GM21360 (cell line): ENCODE results near the gene LACTB.

Experiments
- ATAC-seq: cut with Tn5 transposase; IDR thresholded peaks from one replicate; pipeline ENCODE4 v1.9.1; 2021; ENCODE audit warnings: mild to moderate bottlenecking, moderate library complexity; ENCODE audit not compliant: unreplicated experiment

The LACTB gene

DNA sequence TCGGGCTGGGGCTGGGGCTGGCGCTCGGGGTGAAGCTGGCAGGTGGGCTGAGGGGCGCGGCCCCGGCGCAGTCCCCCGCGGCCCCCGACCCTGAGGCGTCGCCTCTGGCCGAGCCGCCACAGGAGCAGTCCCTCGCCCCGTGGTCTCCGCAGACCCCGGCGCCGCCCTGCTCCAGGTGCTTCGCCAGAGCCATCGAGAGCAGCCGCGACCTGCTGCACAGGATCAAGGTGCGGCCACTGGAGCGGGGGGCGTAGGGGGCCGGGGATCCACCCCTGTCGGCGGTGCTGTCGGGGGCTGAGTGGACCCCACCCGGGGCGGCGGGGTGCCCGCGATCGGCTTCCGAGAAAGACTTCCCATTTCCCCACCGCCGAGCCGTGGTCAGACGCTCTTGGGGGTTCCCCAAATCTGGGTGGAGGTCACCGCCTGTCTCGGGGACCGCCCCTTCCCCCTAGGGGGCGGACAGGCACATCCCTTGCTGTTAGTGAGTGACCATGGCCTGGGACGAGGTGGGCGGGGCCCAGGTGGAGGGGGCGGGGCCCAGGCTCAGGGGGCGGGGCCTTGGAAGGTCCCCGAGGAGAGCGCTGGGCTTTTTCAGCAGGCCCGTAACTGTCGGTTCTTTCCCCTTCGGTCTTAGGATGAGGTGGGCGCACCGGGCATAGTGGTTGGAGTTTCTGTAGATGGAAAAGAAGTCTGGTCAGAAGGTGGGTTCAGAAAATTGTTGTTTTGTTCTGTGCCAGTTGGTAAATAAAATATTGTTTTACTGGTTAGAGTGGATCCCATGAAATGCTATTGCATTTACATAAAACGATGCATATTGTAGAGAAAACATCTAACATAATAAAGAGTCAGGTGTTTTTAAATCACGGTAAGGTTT lies 578 bp downstream of the LACTB start:
- peak; percentile 77 for ATAC-seq

DNA sequence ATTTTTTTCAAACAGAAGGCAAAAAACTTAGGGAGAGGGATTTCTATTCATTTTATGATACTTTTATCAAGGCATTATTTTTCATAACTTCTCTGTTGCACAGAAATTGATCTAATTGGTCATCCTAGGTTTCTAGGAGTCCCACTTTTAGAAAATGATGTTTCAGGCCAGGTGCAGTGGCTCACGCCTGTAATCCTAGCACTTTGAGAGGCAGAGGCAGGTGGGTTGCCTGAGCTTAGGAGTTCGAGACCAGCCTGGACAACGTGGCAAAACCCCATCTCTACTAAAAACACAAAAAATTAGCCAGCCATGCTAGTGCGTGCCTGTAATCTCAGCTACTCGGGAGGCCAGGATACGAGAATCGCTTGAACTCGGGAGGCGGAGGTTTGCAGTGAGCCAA lies 2.8 kb downstream of the LACTB start:
- no peak for ATAC-seq

DNA sequence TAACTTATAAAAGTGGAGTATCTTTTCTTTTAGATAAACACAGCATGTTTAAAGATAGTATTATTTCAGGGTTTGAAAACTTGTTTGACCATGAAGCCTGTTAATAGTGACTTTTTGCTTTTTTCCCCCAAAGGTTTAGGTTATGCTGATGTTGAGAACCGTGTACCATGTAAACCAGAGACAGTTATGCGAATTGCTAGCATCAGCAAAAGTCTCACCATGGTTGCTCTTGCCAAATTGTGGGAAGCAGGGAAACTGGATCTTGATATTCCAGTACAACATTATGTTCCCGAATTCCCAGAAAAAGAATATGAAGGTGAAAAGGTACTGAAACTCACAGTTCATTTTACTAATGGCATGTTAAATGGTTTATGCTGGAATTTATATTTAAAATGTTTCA lies 5.1 kb downstream of the LACTB start:
- no peak for ATAC-seq

DNA sequence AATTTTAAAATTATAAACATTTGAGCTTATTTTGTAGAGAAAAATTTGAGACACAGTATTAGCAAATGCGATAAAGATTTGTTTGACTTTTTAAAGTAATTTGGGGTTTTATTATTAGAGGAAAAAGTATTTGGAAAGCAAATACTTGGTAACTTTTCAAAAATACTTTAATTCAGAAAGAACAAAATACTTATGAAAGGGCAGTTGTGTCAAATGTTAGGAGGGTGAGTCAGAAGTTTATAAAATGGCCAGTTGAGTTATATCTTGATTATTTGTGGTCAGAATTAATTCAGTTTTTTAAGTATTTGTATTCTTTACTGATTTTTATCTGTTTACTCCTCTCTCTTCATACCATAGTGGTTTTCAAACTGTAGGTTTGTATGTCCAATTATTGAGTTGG lies 12.1 kb downstream of the LACTB start:
- ATAC-seq, result no peak

DNA sequence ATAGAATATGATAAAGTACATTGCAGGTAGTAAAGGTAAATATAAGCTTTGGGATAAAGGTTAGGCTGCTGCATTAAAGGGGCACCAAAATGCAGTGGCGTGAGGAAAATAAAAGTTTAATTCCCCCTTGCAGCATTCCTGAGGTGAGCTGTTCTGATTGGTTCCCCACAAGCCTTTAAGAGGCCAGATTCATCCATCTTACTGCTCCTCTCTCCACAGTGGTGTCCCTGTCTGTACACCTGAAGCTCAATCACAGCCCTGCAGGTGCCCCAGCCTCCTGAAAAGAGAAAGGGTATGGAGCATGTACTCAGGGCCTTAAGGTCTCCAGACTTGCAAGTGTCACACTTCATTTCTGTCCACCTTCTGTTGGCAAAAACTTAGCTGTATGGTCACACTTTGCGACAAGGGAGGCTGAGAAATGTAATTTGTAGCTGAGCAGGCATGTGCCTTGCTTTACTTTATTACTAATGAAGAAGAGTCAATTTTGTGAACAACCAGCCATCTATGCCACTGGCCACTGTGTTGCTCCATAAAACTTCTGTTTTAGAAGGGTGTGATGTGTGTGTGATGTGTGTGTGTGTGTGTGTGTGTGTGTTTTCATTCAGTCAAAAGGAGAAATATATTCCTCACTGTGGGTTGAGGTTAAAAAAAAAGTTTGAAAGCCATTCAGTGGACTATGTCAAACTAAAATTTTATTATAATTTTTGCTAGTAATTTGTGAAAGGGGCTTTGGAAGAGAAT lies 12.8 kb downstream of the LACTB start:
- no peak for ATAC-seq

DNA sequence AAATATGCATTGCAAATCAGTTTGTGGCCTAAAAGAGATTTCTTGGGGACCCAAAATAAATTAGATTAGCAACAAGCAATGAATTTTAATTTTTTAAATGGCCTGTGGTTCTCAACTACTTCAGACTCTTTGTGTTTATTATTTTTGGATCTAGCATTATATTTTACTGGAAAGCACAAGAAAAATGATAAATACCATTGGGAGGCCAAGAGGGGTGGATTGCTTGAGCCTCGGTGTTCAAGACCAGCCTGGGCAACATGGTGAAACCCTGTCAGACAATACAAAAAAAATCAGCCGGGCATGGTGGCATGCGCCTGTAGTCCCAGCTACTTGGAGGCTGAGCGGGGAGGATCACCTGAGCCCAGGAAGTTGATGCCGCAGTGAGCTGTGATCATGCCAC lies 13.6 kb downstream of the LACTB start:
- no peak for ATAC-seq

DNA sequence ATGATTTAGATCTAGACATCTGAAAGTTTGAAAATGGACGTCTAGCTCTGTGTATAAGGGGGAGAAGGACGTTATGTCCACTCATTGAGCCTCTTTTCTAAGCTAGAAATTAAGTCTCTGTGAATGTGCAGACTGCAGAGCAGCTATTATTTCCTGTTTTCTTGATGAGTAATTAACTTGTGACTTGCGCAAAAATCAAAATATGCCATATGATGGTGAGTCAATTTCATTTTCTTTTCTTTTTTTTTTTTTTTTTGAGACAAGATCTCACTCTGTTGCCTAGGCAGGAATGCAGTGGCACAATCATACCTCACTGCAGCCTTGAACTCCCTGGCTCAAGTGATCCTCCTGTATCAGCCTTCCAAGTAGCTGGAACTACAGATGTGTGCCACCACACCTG lies 14.1 kb downstream of the LACTB start:
- ATAC-seq, result no peak

DNA sequence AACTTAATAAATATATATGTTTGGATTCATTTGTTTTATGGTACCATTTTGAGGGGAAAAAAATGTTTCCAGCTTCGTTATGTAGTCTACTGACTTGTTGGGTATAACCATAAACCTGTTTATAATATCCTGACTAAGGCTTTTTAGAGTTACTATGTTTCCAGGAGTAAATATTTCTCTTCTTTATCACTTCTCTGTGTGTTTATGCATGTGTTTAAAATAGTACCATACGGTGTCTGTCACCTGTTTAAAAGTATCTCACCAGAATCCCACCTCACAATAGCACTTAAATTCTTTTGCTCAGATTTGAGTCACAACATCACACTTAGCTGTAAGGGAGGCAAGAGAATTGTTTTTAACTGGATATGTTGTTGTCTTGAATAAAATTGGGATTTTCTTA lies 15.1 kb downstream of the LACTB start:
- ATAC-seq, result no peak

DNA sequence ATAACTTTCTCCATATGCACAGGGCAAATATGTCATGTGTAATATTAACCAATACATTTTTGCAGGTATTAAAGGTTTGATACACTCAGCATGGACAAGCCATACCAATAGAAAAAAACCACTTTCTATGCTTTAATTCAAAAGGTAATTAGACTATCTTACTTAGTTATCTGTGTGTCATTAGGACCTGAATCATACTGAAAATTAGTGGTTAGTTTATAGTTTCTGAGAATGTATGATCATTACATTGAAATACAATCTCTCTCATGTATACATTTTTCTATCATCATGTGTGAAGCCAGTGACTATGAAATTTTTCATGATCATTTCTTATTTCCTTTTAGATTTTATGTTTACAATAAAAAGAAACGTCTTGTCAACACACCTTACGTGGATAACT lies 19.3 kb downstream of the LACTB start:
- ATAC-seq, result no peak

DNA sequence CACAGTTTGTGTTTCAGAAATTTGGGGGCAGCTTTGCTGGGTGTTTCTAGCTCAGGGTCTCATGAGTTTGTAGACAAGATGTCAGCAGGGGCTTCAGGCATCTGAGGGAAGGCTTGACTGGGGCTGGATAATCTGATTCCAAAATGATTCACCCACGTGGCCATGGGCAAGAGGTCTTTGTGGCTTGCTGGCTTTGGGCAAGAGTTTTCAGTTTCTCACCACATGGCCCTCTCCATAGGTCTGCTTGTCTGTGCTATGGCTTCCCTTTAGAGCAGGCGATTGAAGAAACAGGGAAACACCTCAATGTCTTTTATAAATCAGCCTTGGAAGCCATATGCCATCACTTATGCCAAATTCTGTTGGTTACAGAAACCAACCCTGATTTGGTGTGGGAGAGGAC lies 23.8 kb downstream of the LACTB start:
- ATAC-seq, result no peak

DNA sequence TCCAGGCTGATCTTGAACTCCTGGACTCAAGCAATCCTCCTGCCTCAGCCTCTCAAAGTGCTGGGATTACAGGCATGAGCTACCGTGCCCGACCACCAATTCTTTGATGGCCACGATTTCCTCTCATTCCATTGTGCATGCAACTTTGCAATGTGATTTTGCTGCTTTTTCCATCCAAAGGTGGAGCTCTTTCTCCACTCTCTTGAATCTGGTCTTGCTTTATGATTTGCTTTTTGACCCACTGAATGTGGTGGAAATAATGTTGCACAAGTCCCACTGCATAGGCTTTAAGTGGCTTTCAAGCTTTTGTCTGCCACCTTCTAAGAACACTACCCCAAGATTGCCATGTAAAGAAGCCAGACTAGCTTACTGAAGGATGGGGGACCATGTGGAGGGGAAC lies 25.0 kb downstream of the LACTB start:
- ATAC-seq, result no peak

DNA sequence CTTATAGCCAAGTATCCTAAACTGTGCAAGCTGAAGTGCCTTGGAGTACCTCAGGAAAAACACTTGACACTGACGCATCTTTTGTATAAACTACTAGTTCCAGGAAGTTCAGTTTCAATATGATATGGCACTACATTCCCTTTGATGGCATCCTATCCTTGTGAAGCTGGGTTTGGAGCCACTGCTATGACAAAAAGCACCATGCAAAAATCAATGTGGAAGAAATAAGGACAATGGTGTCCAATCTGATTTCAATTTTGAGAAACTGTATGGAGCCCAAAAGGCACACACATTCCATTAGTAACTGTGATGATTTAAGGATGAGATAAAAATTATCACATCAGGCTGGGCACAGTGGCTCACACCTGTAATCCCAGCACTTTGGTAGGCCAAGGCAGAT lies 30.0 kb downstream of the LACTB start:
- no peak for ATAC-seq

DNA sequence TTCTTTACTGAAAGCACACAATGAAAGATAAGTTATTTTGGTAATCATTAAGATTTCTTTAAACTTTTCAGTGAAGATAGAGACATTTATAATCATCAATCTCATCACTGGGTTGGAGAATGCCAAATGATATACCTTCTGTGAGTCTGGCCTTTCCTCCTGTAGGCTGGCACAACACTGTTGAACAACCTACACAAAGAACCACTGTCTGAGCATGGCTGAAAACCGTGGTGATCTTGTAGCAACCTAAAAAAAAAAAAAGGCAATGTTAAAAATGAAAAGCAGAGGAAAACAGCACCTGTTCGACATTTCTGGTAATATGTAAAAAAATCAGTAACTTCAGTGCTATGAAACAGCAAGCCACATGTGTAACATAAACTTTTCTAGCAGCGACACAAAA lies 33.8 kb downstream of the LACTB start:
- no peak for ATAC-seq

DNA sequence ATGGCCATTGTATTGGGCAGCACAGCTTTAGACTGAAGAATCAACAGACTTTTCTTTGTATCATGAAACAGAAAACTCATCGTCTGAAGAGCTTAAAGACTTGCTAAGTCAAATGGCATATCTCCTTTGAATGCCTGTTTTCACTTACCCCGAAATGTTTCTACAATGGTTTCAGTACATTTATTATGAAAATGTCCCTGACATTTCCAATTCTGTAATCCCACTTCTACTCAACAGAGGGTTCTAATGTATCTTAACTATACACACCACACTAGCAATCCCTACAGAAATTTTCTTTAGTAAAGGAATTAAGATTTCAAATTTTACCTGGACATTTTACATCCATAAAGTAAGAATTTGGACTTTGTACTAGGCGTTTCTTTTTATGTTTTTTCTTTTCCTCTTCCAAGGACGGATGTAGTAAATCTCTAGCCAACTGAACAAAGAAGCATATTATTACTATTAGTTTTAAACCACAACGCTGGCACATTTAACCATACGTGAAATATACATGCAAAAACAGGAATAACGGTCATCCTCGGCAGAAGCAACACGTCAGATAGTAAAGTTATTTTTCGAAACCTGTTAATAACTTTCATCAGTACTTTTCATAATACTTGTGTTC lies 34.5 kb downstream of the LACTB start:
- no peak for ATAC-seq

DNA sequence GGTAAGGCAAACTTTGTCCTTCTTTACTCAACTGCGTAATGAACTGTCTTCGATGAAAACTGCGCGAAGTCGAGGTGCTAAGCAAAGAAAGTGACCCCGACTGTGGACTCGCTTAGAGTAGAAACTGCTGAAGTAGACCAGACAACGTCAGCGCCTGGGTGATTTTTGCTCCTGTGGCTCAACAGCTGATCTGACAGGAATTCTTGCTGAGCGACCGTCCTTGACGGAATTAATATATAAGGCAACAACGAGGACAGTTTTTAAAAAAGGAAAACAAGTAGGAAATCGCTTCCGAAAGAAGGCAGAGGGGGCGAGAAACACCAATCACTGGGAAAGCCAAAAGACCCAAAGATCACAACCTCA lies 35.1 kb downstream of the LACTB start:
- no peak for ATAC-seq

DNA sequence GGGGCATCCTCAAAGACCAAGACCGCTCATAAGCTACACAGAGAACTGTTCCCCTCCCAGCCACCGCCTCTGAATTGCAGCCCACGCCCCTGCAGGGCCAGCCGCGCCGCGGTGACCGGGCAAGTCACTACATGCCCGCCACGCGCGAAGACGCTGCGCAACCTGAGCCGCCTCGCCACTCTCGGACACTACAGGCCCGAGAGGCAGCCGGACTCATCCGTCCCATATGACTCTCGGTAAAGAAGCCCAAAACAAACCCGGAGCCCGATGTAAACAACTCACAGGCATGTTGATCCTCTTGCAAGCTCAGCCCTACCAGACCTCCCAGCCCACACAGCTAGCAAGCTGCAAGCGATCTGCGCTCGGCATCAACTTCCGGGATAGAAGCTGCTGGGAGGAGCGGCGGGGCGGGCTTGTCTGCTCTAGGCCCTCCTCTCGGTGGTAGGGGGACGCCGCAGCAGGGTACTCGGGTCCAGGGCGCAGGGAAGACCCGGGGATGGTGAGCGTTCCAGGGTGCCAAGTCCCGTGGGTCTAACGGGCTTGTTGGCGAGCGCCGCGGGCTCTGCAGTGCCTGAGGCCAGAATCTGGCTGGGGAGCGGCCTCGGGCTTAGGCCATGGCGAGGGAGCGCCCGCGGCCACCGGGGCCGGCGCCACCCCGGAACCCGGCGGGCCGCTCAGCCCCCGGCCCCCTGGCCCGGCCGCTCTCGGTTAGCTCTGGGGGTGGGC lies 35.6 kb downstream of the LACTB start, which contains the start of gene RPS27L:
Gene RPS27L (minus strand): TSS at position 360 of the 726 bp plus-strand sequence. CDS start 72 bp downstream, at position 288.
- peak; percentile 78 for ATAC-seq

DNA sequence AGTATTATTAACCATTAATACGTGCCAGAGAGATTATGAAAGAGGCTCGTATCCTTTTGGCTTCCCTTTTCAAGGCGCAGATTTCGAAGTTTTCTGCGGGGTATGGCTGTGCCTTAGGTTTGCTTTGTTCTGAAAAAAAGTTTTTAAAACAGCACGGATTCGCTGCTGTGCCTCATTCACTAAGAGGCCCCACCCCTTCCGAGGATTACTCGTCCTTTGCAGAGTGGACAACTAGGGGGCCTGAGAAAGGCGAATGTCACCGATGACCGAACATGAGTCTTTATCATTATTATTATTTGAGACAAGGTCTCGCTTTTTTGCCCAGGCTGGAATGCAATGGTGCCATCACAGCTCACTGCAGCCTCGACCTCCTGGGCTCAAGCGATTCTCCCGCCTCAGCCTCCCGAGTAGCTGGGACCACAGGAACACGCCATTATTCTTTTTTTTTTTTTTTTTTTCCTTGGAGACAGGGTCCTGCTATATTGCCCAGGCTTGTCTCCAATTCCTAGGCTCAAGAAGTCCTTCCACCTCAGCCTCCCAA lies 36.3 kb downstream of the LACTB start:
- ATAC-seq, result no peak

DNA sequence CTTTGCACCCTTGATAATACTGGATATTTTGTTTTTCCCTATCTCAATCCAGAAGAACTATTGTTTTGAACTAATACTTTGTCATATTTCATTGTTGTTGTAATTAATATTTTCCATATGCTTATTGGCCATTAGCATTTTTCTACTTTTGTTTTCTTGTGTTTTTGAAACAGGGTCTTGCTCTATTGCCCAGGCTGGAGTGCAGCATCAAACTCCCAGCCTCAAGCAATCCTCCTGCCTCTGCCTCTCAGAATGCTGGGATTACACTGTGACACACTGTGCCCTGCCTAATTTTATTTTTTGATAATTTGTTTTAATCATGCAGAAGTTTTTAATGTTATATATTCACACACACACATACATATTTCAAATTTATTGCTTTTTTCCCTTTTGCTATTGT lies 39.0 kb downstream of the LACTB start:
- no peak for ATAC-seq

DNA sequence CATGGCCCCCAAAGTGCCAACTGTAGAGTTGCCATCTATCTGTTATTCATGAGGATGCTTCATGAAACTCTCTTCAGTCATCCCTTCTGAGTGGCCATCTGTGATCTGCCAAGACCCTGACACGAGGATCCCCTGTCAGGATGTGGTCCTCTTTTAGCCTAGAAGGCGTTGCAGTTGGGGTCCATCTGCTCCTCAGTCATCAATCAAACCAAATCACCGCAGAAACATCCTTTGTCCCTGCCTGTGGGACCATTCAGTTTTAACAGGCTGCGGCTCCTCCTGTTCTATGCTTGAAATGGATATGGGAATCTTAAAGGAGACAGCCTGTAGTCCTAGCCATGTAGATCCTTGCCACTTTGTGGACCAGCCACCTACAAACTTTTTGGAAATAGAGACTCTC lies 41.6 kb downstream of the LACTB start:
- ATAC-seq, result no peak

DNA sequence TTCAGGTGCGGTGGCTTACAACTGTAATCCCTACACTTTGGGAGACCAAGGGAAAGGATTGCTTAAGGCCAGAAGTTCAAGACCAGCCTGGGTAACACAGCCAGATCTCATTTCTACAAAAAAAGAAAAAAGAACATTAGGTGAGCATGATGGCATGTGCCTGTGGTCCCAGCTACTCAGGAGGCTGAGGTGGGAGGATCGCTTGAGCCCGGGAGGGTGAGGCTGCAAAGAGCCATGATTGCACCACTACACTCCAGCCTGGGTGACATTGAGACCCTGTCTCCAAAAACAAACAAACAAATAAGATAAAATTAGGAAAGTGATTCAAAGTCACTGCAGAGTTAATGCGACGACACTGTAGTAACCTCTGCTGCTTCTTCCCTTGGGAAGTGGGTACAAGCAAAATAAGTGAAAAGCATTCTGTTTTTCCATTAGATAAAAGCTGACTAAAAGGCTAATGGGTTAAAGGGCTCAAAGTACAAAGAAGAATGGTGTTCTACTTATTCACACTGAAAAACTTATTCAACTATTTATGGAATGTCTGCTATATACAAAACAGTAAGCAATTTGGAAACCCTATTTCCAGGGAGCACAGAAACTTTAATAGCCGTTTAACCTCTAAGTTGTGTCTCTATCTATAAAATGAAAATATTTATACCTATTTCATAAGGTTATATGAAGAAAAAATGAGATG lies 43.7 kb downstream of the LACTB start:
- ATAC-seq, result no peak
